Activated CD8-positive, alpha-beta memory T cell treated with anti-CD3 and anti-CD28 coated beads for 4 hours (primary cell): ENCODE measurements around the gene CDC27.
"Not testable (repeated sequence)": the region's sequence is repeated elsewhere in the genome, so short reads cannot be mapped to it uniquely, and the experiment has no call there.

ENCODE experiments used
- DNase-seq, 2 donors: peaks; one replicate each; pipeline ENCODE4 v3.0.0-alpha.2; 2020; ENCODE audit warnings: low read depth in 2 of 2

The CDC27 gene

DNA sequence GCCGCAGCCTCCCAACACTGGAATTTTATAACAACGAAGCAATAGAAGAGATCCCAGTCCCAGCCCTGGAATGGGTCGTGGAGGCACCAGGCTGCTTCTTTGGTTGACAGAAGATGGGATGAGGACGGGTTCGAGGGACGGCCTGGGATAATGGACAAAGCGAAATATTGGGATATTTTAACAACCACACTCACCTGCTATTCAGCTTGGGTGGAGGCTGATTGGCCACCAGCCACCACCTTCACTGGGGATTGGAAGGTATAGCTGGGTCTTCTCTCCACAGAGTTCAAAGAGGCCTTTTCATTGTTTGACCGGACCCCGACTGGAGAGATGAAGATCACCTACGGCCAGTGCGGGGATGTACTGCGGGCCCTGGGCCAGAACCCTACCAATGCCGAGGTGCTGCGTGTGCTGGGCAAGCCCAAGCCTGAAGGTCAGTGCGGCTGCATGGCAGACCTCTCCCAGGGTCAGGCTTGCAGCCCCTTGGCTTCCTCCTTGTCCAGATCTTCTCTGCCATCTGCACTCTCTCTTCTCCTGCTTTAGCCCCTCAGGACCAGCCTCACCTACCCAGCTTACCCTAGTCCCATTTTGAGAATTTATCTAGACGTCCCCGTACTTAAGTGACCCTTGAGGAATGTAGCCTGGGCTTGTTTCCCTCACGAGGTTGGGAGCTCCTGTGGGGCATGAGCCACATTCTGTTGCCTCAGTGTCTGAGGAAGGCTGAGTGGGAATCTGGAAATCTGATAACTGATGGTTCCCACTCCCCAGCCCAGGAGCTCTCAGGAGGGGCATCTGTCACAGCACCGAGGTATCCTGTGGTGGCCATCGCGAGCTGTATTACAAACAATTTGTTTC is 30.8 kb upstream of the CDC27 start:
- DNase-seq, result no peak

- DNase-seq, result no peak
These were observed 29.9 kb upstream of the CDC27 start for GRCh38 chr17:47218896-47219430.

GRCh38 chr17:47217279-47217678 is 28.2 kb upstream of the CDC27 start:
- not testable (repeated sequence) for DNase-seq

- DNase-seq, result not testable (repeated sequence)
These were observed 27.7 kb upstream of the CDC27 start for GRCh38 chr17:47216821-47217220.

- DNase-seq, result no peak
These were observed 25.8 kb upstream of the CDC27 start for GRCh38 chr17:47214931-47215330.

- no peak for DNase-seq
These were observed 24.4 kb upstream of the CDC27 start for GRCh38 chr17:47213540-47213939.

DNA sequence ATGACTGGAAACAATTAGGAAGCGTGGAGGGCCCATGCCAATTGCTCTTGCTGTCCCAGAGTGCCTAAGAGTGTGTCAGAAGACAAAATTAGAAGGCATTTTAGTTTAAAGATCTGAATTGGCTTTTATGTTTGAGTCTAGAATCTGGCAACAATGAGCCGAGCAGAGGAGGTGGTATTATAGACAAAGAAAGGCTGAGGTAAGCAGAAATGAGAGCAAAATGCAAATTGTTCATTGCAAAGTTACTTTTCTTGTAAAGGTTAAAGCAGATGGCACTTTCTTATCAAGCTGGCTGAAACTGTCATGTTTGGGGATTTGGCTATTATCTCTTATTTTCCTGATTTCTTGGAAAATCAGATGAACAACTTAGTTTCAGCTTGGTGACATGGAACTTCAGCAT is 23.4 kb upstream of the CDC27 start:
- no peak for DNase-seq

DNA sequence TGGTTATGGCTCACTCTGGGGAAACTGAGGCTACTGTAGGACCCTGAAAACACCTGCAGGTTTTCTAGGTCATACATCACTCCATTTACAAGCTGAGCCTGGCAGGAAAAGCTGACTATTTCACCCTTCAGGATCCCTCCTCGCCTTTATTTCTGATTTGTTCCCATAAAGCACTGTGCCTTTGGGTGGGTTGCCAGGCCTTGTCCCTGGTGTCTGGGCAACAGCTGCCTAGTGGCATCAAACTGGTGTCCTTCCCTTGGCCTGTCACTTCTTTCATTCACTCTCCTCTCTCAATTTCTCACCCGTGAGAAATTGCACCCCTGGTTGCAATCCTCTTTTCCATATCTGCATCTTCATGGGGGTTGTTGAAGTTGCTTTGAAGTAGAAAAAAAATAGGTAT is 21.7 kb upstream of the CDC27 start:
- DNase-seq, result no peak

DNA sequence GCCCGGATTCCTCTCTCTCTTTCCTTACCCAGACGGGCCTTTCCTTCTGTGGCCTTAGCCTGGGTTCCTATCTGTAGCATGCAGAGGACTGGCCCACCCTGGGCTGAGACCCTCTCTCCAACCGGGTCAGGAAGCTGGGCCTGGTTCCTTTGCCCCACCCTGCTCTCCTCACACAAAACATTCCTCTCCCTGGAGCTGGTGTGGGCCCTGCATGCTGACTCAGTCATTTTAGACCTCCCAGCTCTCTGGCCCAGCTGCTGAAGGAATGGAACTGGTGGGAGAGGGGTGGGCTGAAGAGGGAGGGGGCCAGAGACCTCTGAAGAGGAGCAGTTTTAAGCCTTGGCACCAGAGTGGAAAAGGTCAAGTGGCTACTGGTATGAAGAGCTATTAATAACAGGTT is 21.0 kb upstream of the CDC27 start:
- no peak for DNase-seq

GRCh38 chr17:47209499-47209898 is 20.4 kb upstream of the CDC27 start:
- no peak for DNase-seq

DNA sequence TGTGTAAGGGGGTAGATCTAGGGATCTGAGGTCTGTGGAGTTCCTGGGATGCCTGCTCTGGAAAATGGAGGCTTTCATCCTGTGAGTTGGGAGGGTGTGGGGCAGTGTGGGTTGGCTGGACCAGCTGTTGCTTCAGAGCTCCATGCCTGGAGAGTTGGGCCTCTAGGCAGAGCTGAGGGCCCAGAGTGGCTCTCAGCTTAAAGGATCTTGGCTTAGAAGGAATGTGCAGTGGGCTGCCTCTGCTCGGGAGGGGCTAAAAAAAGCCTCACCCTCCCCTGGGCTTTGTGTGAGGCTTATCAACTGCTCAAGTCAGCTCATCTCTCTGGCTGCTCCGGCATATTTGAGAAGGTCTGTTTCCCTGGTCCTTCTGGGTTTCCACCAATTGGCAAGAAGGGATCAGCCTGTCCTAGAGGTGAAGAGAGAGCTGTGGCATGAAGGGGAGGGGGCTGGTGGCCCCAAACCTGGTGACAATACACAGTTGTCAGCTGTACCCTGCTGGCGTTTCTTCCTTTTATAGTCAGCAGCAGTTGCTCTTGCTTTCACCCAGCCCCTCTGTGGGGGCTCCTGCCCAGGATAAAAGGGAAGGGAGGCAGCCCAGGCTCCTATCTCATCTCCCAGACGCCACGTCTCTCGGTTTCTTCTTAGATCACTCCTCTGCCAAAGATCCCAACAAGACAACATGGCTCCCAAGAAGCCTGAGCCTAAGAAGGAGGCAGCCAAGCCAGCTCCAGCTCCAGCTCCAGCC is 19.8 kb upstream of the CDC27 start, which contains the start of gene MYL4:
Gene MYL4 (plus strand): TSS at position 605 of the 745 bp plus-strand sequence. CDS start 75 bp downstream, at position 680.
- no peak for DNase-seq

DNA sequence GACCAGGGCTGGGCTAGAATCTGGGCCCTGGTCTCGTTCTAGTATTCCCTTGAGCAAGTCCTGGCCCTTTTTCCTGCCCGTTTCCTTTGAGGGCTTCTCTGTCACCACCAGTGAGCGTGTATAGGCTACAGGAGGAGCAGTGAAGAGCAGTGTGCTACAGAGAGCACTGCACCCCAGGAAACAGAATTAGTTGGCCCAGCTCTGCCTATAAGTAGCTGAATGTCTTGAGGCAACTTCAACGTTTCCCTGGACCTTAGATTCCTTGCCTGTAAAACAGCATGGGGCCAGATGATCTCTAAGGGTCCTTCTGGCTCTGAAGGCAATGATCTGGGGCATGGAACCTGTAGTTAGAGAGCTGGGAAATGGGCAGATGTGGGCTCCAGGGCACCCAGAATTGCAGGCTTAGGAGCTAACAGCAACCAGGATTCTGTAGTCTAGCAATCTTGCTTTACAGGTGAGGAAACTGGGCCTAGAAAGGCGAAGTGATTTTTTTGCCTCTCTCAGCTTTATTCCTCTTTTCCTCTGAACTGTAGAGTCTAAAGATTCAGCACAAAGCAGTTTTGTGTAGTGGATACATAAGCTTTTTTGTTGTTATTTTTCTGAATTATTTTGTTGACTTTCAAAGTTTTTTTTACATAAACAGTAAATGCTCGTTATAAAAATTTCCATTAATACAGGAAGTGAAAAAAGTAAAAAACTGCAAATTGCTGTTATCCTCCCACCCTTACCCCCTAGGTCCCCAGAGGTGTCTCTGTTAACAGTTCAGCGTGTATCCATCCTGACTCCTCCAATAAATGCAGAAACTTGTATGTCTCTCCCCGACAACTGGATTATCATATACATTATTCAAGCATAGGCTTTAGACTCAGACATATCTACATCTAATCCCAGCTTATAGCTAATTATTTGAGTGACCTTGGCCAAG is 18.3 kb upstream of the CDC27 start:
- no peak for DNase-seq

DNA sequence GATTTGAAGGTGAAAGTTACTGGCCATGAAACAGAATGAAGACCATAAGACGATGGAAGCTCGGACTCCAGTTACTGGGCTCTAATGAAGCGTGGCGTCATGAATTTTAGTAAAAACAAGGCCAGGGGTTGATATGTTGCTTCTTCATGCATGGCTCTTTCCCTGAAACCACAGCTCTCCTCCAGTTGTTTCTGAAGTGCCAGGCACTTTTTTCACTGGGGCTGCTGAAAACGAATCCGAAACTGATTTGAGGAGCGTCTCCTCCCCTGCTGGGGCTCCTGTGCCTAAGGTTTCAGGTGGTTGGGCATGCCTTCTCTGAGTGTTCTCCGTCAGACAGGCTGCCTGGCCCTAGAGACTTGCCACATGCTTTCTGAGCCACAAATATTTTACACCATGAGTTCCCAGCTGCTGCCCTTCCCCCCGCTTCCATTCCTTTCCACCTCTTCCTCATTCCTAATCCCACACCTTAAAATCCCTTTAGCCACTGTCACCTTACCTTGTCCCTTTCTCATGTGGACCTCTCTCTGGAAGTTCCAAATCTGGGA is 16.4 kb upstream of the CDC27 start:
- DNase-seq, result peak; percentile 37 to 53

DNA sequence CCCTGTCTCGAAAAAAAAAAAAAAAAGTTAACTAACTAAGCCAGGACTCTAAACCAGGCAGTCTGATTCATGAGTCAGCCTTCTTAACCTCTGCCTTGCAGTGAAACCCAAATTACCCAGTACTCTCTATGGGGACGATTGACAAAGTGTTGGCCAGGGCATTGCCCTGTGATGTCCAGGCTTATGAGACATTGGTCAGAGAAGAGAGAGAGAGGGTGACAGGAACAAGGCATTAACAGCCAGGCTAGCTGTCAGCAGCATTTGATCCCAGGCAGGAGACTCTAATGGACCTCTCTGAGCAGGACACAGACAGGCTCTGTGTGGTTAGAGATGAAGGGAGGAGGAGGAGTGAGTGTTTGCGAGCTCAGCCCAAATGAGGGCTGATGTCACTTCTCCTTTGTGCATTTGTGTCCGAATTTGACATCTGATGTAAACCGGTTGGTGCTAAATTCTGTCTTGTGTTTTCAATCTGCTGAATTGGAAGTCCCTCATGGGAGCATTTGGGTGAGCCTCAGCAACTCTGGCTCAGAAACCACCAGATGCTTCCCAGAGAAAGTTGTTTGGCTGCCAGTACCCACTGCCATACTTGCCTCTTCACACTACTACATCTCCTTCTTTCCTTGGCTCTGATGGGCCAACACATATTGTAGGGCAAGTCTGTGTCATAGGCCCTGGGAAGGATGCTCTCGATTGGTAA is 15.8 kb upstream of the CDC27 start:
- DNase-seq, result no peak

DNA sequence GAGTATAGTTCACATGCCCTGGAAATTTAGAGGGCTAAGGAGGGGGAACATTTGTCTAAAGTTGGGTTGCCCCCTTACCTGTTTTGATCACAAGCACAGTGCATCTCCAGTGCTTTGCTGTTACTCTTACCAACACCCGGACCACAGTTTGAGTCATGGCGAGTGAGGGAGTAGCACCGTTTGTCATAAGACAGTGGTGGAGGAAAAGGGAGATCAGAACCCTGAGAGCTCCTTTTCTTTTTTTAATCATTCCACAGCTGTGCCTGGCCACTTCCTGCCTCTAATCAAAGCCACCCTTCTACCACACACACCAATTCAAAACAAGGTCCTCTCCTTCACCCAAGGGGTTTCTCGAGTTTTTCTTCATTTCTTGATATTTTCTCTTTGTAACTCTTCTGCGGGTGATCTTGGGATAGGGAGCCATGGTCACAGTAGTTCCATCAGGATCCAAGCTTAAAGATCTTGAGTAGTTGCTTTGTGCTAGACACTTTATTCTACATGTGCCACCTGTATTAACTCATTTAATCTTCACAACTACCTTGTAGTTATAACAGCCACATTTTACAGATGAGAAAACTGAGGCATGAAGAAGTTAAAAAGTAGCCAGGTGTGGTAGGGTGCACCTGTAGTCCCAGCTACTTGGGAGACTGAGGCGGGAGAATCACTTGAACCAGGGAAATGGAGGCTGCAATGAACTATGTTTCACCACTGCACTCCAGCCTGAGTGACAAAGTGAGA is 15.1 kb upstream of the CDC27 start:
- peak in 1 of 2 donors; percentile 30 for DNase-seq

DNA sequence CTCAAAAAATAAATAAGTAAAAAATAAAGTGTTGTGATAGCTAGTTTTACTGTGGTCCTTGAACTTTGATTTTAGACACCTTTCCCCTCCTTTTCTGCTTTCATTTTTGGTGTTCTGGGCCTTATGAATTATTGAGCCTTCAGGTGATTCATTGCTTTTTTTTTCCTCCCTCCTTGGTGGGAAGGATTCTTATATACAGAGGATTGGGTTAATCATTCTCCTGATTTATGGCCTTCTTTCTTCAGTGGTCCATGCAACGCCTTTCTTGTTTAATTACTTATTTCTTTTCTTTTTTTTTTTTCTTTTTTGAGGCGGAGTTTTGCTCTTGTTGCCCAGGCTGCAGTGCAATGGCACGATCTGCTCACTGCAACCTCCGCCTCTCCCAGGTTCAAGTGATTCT is 12.1 kb upstream of the CDC27 start:
- DNase-seq, result no peak

DNA sequence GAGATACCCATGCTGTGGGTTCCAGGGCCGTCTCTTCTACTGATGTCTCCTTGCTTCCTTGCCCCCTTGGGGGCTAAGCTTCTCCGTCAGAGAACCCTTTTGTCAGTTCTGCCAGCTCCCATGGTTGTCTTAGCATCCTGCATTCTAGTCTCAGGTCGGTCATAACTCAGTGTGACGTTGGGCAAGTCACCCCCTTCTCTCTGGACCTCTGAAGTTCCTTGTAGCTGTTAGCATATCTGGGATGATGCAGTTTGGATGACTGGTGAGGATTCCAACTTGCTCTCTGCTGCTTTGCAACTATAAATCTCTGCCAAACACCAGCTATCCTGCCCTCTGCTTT is 11.2 kb upstream of the CDC27 start:
- no peak for DNase-seq

DNA sequence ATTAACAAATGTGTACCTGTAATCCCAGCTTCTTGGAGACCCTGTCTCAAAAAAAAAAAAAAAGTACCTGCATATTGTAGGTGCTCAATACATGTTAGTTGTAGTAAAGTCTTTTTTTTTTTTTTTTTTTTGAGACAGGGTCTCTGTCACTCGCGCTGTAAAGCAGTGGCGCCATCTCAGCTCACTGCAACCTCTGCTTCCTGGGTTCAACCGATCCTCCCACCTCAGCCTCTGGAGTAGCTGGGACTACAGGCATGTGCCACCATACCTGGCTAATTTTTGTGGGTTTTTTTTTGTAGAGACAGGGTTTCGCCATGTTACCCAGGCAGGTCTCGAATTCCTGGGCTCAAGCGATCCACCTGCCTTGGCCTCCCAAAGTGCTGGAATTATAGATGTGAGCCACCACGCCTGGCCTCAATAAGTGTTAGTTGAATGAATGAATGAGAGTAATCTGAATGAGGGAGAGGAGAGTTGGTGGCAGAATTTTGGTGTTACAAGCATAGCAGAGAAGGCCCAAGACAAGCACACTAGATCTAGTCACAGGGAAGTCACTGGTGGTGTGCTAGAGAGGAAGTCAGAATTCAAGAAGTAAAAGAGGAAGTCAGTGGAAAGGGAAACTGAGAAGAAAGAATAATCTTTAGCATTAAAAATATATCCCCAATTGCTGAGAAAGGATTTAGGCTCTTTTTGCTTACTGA is 10.7 kb upstream of the CDC27 start:
- no peak for DNase-seq

DNA sequence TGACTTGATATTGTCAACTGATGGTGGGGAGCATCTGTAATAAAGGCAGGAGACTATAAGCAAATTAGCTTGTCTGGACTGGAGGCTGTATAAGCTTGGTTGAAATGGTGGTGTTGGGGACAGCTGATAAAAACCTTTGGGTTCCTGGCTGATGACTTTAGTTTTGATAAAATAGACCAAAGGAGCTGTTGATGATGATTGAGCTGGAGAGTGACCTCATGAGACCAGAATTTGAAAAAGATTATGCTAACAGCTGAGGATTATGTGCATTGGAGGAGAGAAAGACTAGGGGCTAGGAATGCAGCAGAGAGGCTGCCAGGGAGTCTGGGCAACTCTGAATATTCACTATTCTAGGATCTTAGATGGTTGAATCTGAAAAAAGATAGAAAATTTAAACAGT is 8.7 kb upstream of the CDC27 start:
- no peak for DNase-seq
